ENCODE measurements around the gene RTEL1.

The RTEL1 gene

GRCh38 chr20:63692436-63693082 lies 34.4 kb downstream of the RTEL1 start:
- no peak overlapping the region for H3K4me3 ChIP-seq (ENCODE audit: low read depth, low read length)
- DNase-seq (ENCODE audit: low read depth): no peak
- no peak for TF ChIP-seq POLR2A (IDR thresholded peaks at IDR 0.05; ENCODE audit: extremely low read depth, insufficient read length)
- TF ChIP-seq CTCF (IDR thresholded peaks at IDR 0.05; ENCODE audit: low read depth, low read length): no peak
- no peak for TF ChIP-seq MYC (IDR thresholded peaks at IDR 0.05; ENCODE audit: low read depth, low read length)
- no peak for TF ChIP-seq MAX (IDR thresholded peaks at IDR 0.05; ENCODE audit: low read depth, low read length)

- no peak for DNase-seq (ENCODE audit: low read depth)
- TF ChIP-seq CTCF (IDR thresholded peaks at IDR 0.05; ENCODE audit: low read depth, low read length) (no peak), MYC (IDR thresholded peaks at IDR 0.05; ENCODE audit: low read depth, low read length) (no peak), POLR2A (IDR thresholded peaks at IDR 0.05; ENCODE audit: extremely low read depth, insufficient read length) (no peak), MAX (IDR thresholded peaks at IDR 0.05; ENCODE audit: low read depth, low read length) (no peak)
These were observed 35.1 kb downstream of the RTEL1 start for GRCh38 chr20:63693083-63693732.

GRCh38 chr20:63693733-63694583 lies 35.8 kb downstream of the RTEL1 start:
- H3K4me3 ChIP-seq (ENCODE audit: low read depth, low read length): no peak overlapping the region
- DNase-seq (ENCODE audit: low read depth): no peak
- TF ChIP-seq POLR2A (IDR thresholded peaks at IDR 0.05; ENCODE audit: extremely low read depth, insufficient read length): no peak
- no peak for TF ChIP-seq MAX (IDR thresholded peaks at IDR 0.05; ENCODE audit: low read depth, low read length)
- no peak for TF ChIP-seq MYC (IDR thresholded peaks at IDR 0.05; ENCODE audit: low read depth, low read length)
- no peak for TF ChIP-seq CTCF (IDR thresholded peaks at IDR 0.05; ENCODE audit: low read depth, low read length)

More at GRCh38 chr20:63693083-63693732, 35.1 kb downstream of the RTEL1 start:
- no peak overlapping the region for H3K4me3 ChIP-seq (ENCODE audit: low read depth, low read length)

- no peak for DNase-seq (ENCODE audit: low read depth)
- no peak overlapping the region for H3K4me3 ChIP-seq (ENCODE audit: low read depth, low read length)
- TF ChIP-seq MYC (IDR thresholded peaks at IDR 0.05; ENCODE audit: low read depth, low read length) (no peak), MAX (IDR thresholded peaks at IDR 0.05; ENCODE audit: low read depth, low read length) (no peak), CTCF (IDR thresholded peaks at IDR 0.05; ENCODE audit: low read depth, low read length) (no peak), POLR2A (IDR thresholded peaks at IDR 0.05; ENCODE audit: extremely low read depth, insufficient read length) (no peak)
These were observed 36.7 kb downstream of the RTEL1 start for GRCh38 chr20:63694584-63695423.

Measured in NB4 (cell line).